Neutrophil (primary cell): Measurements from ENCODE around the gene SMARCAL1.

Experiments
- H3K27ac ChIP-seq: fragments of 200-600 bp; sonication (generic); 2 replicates; pipeline ENCODE4 v1.5.1; 2016; ENCODE audit warnings: mild to moderate bottlenecking, moderate library complexity
- H3K27me3 ChIP-seq: fragments of 200-600 bp; sonication (generic); 2 replicates; pipeline ENCODE4 v1.6.0; 2016; ENCODE audit warnings: mild to moderate bottlenecking
- H3K36me3 ChIP-seq: fragments of 200-600 bp; sonication (generic); 2 replicates; pipeline ENCODE4 v1.5.1; 2017
- H3K4me1 ChIP-seq, 2 experiments: fragments of 200-600 bp in 1 of 2; sonication (generic) in 1 of 2; 1 replicate in 1 of 2; 2 replicates in 1 of 2; pipeline versions ENCODE4 v1.5.1 to v1.6.1; 2013 to 2016; ENCODE audit warnings: low read depth in 1 of 2, low read length in 1 of 2, mild to moderate bottlenecking in 1 of 2, moderate library complexity in 1 of 2; ENCODE audit not compliant: control insufficient read depth in 1 of 2, insufficient read depth in 1 of 2
- H3K4me3 ChIP-seq, 2 experiments: fragments of 200-600 bp in 1 of 2; sonication (generic) in 1 of 2; 1 replicate in 1 of 2; 2 replicates in 1 of 2; pipeline ENCODE4 v1.5.1; 2013 to 2016; ENCODE audit warnings: low read depth in 1 of 2, low read length in 1 of 2, mild to moderate bottlenecking in 1 of 2, moderate library complexity in 1 of 2
- H3K9me3 ChIP-seq: fragments of 200-600 bp; sonication (generic); 2 replicates; pipeline ENCODE4 v1.5.1; 2016
- CTCF ChIP-seq: fragments of 200-600 bp; sonication (generic); IDR thresholded peaks from 2 replicates; pipeline ENCODE4 v1.5.1; 2016; ENCODE audit warnings: antibody characterized with exemption

The SMARCAL1 gene

GRCh38 chr2:216446343-216446742, 34.1 kb downstream of the SMARCAL1 start:
- H3K4me1 ChIP-seq: no peaks in the 10 kb centered on the region
- peaks cover 56% of the 10 kb centered on the region for H3K36me3 ChIP-seq
- no peaks in the 10 kb centered on the region for H3K9me3 ChIP-seq
- no peaks in the 10 kb centered on the region for H3K27me3 ChIP-seq
- no peak for TF ChIP-seq CTCF
- H3K4me3 ChIP-seq: no peak overlapping the region
- H3K27ac ChIP-seq: no peak overlapping the region

GRCh38 chr2:216447293-216447692, 35.0 kb downstream of the SMARCAL1 start:
- no peaks in the 10 kb centered on the region for H3K27me3 ChIP-seq
- no peak overlapping the region for H3K4me3 ChIP-seq
- no peak for TF ChIP-seq CTCF
- no peaks in the 10 kb centered on the region for H3K4me1 ChIP-seq
- peaks cover 62% of the 10 kb centered on the region for H3K36me3 ChIP-seq
- no peaks in the 10 kb centered on the region for H3K9me3 ChIP-seq
- no peak overlapping the region for H3K27ac ChIP-seq

DNA sequence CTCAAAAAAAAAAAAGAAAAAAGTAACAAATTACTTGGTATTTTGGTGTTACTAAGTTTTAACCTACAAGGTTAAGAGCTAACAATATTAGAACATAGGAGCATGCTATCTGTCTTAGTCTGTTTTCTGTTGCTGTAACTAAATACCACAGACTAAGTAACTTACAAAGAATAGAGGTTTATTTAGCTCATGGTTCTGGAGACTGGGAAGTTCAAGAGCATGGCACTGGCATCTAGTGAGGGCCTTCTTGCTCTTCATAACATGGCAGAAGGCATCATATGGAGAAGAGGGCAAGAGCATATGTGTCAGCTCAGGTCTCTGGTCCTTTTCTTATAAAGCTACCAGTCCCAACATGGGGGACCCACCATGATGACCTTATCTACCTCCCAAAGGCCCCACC, 36.5 kb downstream of the SMARCAL1 start:
- Histone ChIP-seq H3K9me3 (no peaks in the 10 kb centered on the region), H3K4me3 (no peak overlapping the region), H3K27ac (no peak overlapping the region), H3K27me3 (no peaks in the 10 kb centered on the region), H3K4me1 (no peaks in the 10 kb centered on the region), H3K36me3 (peaks cover 67% of the 10 kb centered on the region)
- TF ChIP-seq CTCF: no peak

GRCh38 chr2:216450346-216450745, 38.1 kb downstream of the SMARCAL1 start:
- Histone ChIP-seq H3K9me3 (no peaks in the 10 kb centered on the region), H3K4me1 (no peaks in the 10 kb centered on the region), H3K27me3 (no peaks in the 10 kb centered on the region), H3K4me3 (no peak overlapping the region), H3K36me3 (peaks cover 77% of the 10 kb centered on the region), H3K27ac (no peak overlapping the region)
- TF ChIP-seq CTCF: no peak

DNA sequence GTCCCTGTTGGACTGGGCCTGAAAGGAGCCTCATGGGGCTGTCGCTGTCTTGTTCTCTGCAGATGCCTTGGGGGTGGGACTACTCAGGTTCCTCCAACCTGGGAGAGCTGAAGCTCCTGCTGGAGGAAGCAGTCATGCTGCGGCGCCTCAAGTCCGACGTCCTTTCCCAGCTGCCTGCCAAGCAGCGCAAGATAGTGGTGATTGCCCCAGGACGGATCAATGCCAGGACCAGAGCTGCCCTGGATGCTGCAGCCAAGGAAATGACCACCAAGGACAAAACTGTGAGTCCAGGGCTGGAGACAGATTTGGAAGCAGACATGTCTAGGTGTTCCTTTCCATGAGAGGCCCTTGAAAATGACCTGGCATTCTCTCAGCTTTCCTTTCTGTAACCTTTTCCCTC, 38.5 kb downstream of the SMARCAL1 start:
- Histone ChIP-seq H3K27me3 (no peaks in the 10 kb centered on the region), H3K9me3 (no peaks in the 10 kb centered on the region), H3K36me3 (peaks cover 79% of the 10 kb centered on the region), H3K4me1 (no peaks in the 10 kb centered on the region), H3K4me3 (no peak overlapping the region), H3K27ac (no peak overlapping the region)
- no peak for TF ChIP-seq CTCF
